ENCODE data around the gene SHMT2.

The SHMT2 gene

GRCh38 chr12:57215065-57215464 lies 14.4 kb upstream of the SHMT2 start:
- DNase-seq (ENCODE audit: low read depth): no peak

GRCh38 chr12:57215668-57216013 lies 13.9 kb upstream of the SHMT2 start:
- DNase-seq (ENCODE audit: low read depth): no peak

GRCh38 chr12:57216014-57216911 lies 13.2 kb upstream of the SHMT2 start, which contains the start of gene NXPH4:
Gene NXPH4 (plus strand): TSS chr12:57216794. CDS start chr12:57216970, 176 bp downstream.
- no peak for DNase-seq (ENCODE audit: low read depth)

GRCh38 chr12:57216921-57217879 lies 12.3 kb upstream of the SHMT2 start:
- DNase-seq (ENCODE audit: low read depth): no peak

- no peak for DNase-seq (ENCODE audit: low read depth)
Observed at GRCh38 chr12:57218030-57218853, 11.3 kb upstream of the SHMT2 start.

- DNase-seq (ENCODE audit: low read depth): no peak
Observed at GRCh38 chr12:57219205-57219992, 10.1 kb upstream of the SHMT2 start.

- no peak for DNase-seq (ENCODE audit: low read depth)
Observed at GRCh38 chr12:57219993-57220754, 9.3 kb upstream of the SHMT2 start.

- DNase-seq (ENCODE audit: low read depth): no peak
Observed at GRCh38 chr12:57220770-57221168, 8.7 kb upstream of the SHMT2 start.

GRCh38 chr12:57221169-57221917 lies 8.2 kb upstream of the SHMT2 start:
- DNase-seq (ENCODE audit: low read depth): no peak

- no peak for DNase-seq (ENCODE audit: low read depth)
Observed at GRCh38 chr12:57222286-57223190, 7.0 kb upstream of the SHMT2 start.

GRCh38 chr12:57223191-57224165 lies 6.0 kb upstream of the SHMT2 start:
- DNase-seq (ENCODE audit: low read depth): no peak

- DNase-seq (ENCODE audit: low read depth): no peak
Observed at GRCh38 chr12:57224278-57224972, 5.1 kb upstream of the SHMT2 start.

- no peak for DNase-seq (ENCODE audit: low read depth)
Observed at GRCh38 chr12:57224973-57225679, 4.4 kb upstream of the SHMT2 start.

- no peak for DNase-seq (ENCODE audit: low read depth)
Observed at GRCh38 chr12:57225680-57226210, 3.8 kb upstream of the SHMT2 start.

- DNase-seq (ENCODE audit: low read depth): no peak
Observed at GRCh38 chr12:57226588-57227314, 2.8 kb upstream of the SHMT2 start.

All from HS-27A (cell line).